Measurements from ENCODE around the gene ZNF300.
A peak's percentile ranks its signal among the peaks of the same experiment; 100 is the strongest.
"Not testable (repeated sequence)": the region's sequence is repeated elsewhere in the genome, so short reads cannot be mapped to it uniquely, and the experiment has no call there.

Gene ZNF300

GRCh38 chr5:150862070-150862469 is 42.7 kb downstream of the ZNF300 start:
- 0 out of 2 replicates have a peak, but pooled peaks cover 19% of the 10 kb centered on the region for H3K9me3 ChIP-seq (ENCODE audit: insufficient read depth, low read depth, low read length)
- peaks cover 8% of the 10 kb centered on the region; the same call in 1 of the 2 replicates for H3K36me3 ChIP-seq (ENCODE audit: insufficient read depth, low read length)
- H3K79me2 ChIP-seq (ENCODE audit: insufficient read depth, low read length), result no peaks in the 10 kb centered on the region
- no peaks in the 10 kb centered on the region for H3F3A ChIP-seq (ENCODE audit: low read depth)
- no peak overlapping the region for H2AFZ ChIP-seq (ENCODE audit: low read length)
- H3K27me3 ChIP-seq (ENCODE audit: insufficient read depth, low read length, poor library complexity, severe bottlenecking), result no peaks in the 10 kb centered on the region
- no peaks in the 10 kb centered on the region for H3K9me2 ChIP-seq (replicated peaks; ENCODE audit: low read depth, low read length)
- H3K4me2 ChIP-seq (ENCODE audit: low read depth, low read length, poor library complexity, severe bottlenecking), result no peak overlapping the region
- no peaks in the 10 kb centered on the region for H3K4me1 ChIP-seq (ENCODE audit: insufficient read depth, low read length, poor library complexity, severe bottlenecking)
- TF ChIP-seq CTCF (conservative IDR thresholded peaks at IDR 0.05; ENCODE audit: low read length), result no peak
- no peak for TF ChIP-seq EZH2phosphoT487 (IDR thresholded peaks at IDR 0.05; ENCODE audit: borderline replicate concordance)
- H3K9ac ChIP-seq (ENCODE audit: low read depth, low read length, poor library complexity, severe bottlenecking), result no peak overlapping the region
- H3K4me3 ChIP-seq (ENCODE audit: low read length, poor library complexity, severe bottlenecking), result no peak overlapping the region
- no peaks in the 10 kb centered on the region for H4K20me1 ChIP-seq (ENCODE audit: insufficient read depth, low read length, poor library complexity, severe bottlenecking)

GRCh38 chr5:150860246-150860821 is 44.4 kb downstream of the ZNF300 start:
- TF ChIP-seq EZH2phosphoT487 (IDR thresholded peaks at IDR 0.05; ENCODE audit: borderline replicate concordance), result no peak
- no peak for TF ChIP-seq CTCF (conservative IDR thresholded peaks at IDR 0.05; ENCODE audit: low read length)
- Histone ChIP-seq H3K27me3 (ENCODE audit: insufficient read depth, low read length, poor library complexity, severe bottlenecking) (no peaks in the 10 kb centered on the region), H3K9me2 (replicated peaks; ENCODE audit: low read depth, low read length) (no peaks in the 10 kb centered on the region), H2AFZ (ENCODE audit: low read length) (no peak overlapping the region), H3K4me1 (ENCODE audit: insufficient read depth, low read length, poor library complexity, severe bottlenecking) (no peaks in the 10 kb centered on the region), H4K20me1 (ENCODE audit: insufficient read depth, low read length, poor library complexity, severe bottlenecking) (no peaks in the 10 kb centered on the region), H3K4me3 (ENCODE audit: low read length, poor library complexity, severe bottlenecking) (no peak overlapping the region), H3F3A (ENCODE audit: low read depth) (no peaks in the 10 kb centered on the region), H3K9me3 (ENCODE audit: insufficient read depth, low read depth, low read length) (peaks cover 17% of the 10 kb centered on the region; the same call in 1 of the 2 replicates), H3K79me2 (ENCODE audit: insufficient read depth, low read length) (no peaks in the 10 kb centered on the region), H3K36me3 (ENCODE audit: insufficient read depth, low read length) (peaks cover 8% of the 10 kb centered on the region; the same call in 1 of the 2 replicates), H3K9ac (ENCODE audit: low read depth, low read length, poor library complexity, severe bottlenecking) (no peak overlapping the region), H3K4me2 (ENCODE audit: low read depth, low read length, poor library complexity, severe bottlenecking) (no peak overlapping the region)

- Histone ChIP-seq H3K4me1 (ENCODE audit: insufficient read depth, low read length, poor library complexity, severe bottlenecking) (peaks cover 18% of the 10 kb centered on the region), H3K9me3 (ENCODE audit: insufficient read depth, low read depth, low read length) (peaks cover 11% of the 10 kb centered on the region; the same call in 1 of the 2 replicates), H3K79me2 (ENCODE audit: insufficient read depth, low read length) (peaks cover 10% of the 10 kb centered on the region)
- H3K36me3 ChIP-seq (ENCODE audit: insufficient read depth, low read length); H2AFZ ChIP-seq (ENCODE audit: low read length); H3K9me2 ChIP-seq (replicated peaks; ENCODE audit: low read depth, low read length); H3K27me3 ChIP-seq (ENCODE audit: insufficient read depth, low read length, poor library complexity, severe bottlenecking); H3F3A ChIP-seq (ENCODE audit: low read depth); H3K4me2 ChIP-seq (ENCODE audit: low read depth, low read length, poor library complexity, severe bottlenecking); H4K20me1 ChIP-seq (ENCODE audit: insufficient read depth, low read length, poor library complexity, severe bottlenecking); H3K9ac ChIP-seq (ENCODE audit: low read depth, low read length, poor library complexity, severe bottlenecking); H3K4me3 ChIP-seq (ENCODE audit: low read length, poor library complexity, severe bottlenecking): not testable (repeated sequence)
These were observed 48.1 kb downstream of the ZNF300 start for GRCh38 chr5:150856700-150857099.

GRCh38 chr5:150853561-150853960 is 51.2 kb downstream of the ZNF300 start:
- TF ChIP-seq EZH2phosphoT487 (IDR thresholded peaks at IDR 0.05; ENCODE audit: borderline replicate concordance) (no peak), CTCF (conservative IDR thresholded peaks at IDR 0.05; ENCODE audit: low read length) (no peak)
- Histone ChIP-seq H3K9ac (ENCODE audit: low read depth, low read length, poor library complexity, severe bottlenecking) (peak overlapping the region; percentile 26), H3K4me1 (ENCODE audit: insufficient read depth, low read length, poor library complexity, severe bottlenecking) (peaks cover 28% of the 10 kb centered on the region), H3K36me3 (ENCODE audit: insufficient read depth, low read length) (no peaks in the 10 kb centered on the region), H2AFZ (ENCODE audit: low read length) (peak overlapping the region; percentile 37; the same call in 1 of the 2 replicates), H3K4me2 (ENCODE audit: low read depth, low read length, poor library complexity, severe bottlenecking) (peak overlapping the region; percentile 64), H3K9me2 (replicated peaks; ENCODE audit: low read depth, low read length) (no peaks in the 10 kb centered on the region), H3K27me3 (ENCODE audit: insufficient read depth, low read length, poor library complexity, severe bottlenecking) (no peaks in the 10 kb centered on the region), H4K20me1 (ENCODE audit: insufficient read depth, low read length, poor library complexity, severe bottlenecking) (no peaks in the 10 kb centered on the region), H3K9me3 (ENCODE audit: insufficient read depth, low read depth, low read length) (peaks cover 11% of the 10 kb centered on the region; the same call in 1 of the 2 replicates), H3K79me2 (ENCODE audit: insufficient read depth, low read length) (peaks cover 27% of the 10 kb centered on the region), H3F3A (ENCODE audit: low read depth) (no peaks in the 10 kb centered on the region), H3K4me3 (ENCODE audit: low read length, poor library complexity, severe bottlenecking) (peak overlapping the region; percentile 68)

Measured in Loucy (cell line).